ENCODE data around the gene CNOT6.

CNOT6 gene

GRCh38 chr5:180568914-180569313 lies 74.7 kb downstream of the CNOT6 start:
- DNase-seq (ENCODE audit: low read depth, low spot score) = no peak

DNA sequence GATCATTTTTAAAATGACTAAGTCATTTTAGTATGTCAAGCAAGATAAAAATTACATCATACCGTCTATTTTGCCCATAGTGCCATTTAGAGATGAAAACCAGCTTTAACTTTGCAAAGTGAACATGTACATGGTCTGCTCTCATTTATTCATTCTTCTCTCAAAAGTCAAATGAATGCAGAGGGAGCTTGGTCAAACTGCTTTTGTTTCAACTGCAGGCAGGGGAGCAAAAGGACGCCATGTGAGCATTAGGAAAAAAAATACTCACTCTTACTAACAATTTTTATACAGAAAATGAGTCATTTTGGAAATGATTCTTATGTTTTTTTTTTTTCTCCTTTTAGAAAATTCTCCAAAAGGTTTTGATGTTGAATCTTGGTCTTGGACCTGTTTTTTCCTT lies 81.4 kb downstream of the CNOT6 start:
- DNase-seq (ENCODE audit: low read depth, low spot score) = no peak

DNA sequence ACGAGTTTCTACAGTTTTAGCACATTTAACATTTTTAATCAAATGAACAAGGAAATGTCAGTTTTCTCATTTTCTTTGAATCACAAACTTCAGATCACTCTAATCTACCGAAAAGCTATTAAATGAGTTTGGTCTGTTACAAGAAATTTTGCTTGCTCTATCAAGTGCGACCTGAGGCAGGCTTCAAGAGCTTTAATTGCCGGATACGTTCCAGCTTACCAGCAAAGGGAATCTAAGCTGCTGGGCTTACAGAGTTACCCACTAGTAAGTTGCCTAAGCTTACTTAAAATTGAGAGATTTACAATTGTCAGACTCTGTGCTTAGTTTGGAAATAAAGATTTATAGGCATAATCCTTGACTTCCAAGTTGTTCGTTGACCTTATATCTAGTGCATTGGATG lies 86.5 kb downstream of the CNOT6 start:
- DNase-seq (ENCODE audit: low read depth, low spot score) = no peak

- no peak for DNase-seq (ENCODE audit: low read depth, low spot score)
These were observed 89.6 kb downstream of the CNOT6 start for GRCh38 chr5:180583738-180584137.

- no peak for DNase-seq (ENCODE audit: low read depth, low spot score)
These were observed 92.0 kb downstream of the CNOT6 start for GRCh38 chr5:180586204-180586603.

DNA sequence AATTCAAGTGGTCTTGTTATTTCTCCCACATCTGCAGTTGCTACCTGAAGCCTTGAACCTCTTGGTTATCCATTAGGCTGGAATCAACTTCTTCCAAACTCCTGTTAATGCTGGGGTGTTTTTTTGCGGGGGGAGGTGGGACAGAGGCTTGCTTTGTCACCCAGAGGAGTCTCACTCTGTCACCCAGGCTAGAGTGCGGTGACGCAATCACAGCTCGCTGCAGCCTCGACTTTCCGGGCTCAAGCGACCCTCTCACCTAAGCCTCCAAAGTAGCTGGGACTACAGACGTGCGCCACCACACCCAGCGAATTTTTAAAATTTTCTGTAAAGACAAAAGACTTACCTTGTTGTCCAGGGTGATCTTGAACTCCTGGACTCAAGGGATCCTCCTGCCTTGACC lies 92.7 kb downstream of the CNOT6 start:
- DNase-seq (ENCODE audit: low read depth, low spot score) = no peak

- no peak for DNase-seq (ENCODE audit: low read depth, low spot score)
These were observed 95.8 kb downstream of the CNOT6 start for GRCh38 chr5:180589771-180590542.

DNA sequence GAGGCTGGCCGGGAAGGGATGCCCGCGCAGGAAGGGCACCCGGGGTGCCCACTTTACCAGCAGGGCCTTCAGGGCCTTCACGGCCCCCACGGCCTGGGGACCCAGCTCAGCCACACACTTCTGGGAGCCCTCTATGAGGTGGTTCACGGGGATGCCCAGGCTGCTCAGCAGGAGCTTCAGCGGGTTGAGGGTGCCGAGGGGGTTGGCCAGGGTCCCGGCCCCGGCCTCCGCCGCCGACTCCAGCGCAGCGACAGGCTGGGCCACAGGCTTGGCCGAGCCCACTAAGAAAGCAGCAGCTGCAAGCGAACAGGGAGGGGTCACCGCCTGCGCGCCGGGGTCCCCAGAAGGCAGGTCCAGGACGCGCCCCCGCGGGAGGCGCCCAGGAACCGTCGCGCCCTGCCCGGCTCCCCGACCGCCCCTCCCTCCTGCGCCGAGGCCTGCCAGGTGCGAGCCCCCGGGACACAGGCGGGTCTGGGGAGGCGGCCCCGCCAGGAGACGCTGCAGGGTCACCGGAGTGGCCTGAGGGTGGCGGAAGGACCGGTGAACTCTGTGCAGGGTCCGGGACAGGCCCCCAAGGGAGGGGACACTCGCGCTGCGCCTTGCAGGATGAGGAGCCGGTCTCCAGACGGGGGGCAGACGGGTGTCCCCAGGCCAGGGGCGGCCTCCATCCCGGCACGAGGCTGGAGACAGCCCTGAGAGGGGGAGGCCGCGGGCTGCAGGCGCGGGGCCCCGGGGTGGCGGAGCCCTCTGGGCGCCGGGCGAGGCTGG lies 96.5 kb downstream of the CNOT6 start:
- DNase-seq (ENCODE audit: low read depth, low spot score) = no peak

DNA sequence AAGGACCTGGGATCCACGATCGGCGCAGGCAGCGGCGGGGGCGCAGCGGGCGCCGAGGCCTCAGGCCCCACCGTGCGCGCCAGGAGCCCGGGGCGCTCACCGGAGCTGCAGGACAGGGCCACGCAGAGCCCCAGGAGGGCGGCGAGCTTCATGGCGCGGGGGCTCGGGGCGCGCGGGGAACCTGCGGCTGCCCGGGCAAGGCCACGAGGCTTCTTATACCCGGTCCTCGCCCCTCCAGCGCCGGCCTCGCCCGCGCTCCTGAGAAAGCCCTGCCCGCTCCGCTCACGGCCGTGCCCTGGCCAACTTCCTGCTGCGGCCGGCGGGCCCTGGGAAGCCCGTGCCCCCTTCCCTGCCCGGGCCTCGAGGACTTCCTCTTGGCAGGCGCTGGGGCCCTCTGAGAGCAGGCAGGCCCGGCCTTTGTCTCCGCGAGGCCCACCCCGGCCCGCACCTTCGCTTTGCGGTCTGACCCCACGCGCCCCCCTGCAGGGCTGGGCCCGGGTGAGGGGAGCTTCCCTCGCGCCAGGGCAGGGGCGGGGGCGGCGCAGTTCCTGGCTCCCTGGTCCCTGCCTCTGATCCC lies 97.2 kb downstream of the CNOT6 start, which contains the start of gene SCGB3A1:
SCGB3A1 (minus strand) TSS at position 189 of the 577 bp plus-strand sequence; CDS start at position 152, 37 bp downstream.
- no peak for DNase-seq (ENCODE audit: low read depth, low spot score)

GRCh38 chr5:180592176-180592575 lies 98.0 kb downstream of the CNOT6 start:
- DNase-seq (ENCODE audit: low read depth, low spot score) = no peak

DNA sequence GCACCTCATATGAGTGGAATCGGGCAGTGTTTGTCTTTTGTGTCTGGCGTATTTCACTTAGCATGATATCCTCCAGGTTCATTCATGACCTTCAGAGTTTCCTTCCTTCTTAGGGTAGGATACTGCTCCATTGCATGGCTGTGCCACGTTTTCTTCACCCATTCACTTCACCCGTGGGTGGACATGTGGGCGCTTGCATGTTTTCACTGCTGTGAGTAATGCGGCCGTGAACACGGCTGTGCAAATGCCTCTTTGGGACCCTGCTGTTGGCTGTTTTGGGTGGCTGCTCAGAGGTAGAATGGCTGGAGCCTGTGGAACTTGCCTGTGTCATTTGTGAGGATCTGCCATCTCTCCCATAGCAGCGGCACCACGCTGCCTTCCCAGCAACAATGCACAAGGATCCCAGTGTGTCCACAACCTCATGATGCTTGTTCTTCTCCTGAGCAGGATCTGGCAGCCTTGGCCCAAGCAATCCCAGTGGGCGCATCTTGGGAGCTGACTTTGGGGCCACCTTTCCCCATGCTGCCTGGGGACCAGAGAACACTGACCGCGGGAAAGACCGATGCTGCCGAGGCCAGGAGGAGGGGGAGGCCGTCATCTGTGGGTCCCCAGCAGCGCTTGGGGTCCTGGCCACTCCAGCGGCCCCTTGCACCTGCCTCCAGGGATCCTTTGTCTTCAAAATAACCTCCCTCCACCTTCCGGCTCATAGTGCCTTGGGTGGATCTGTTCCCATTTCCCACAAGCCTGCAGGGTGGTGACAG lies 99.4 kb downstream of the CNOT6 start:
- no peak for DNase-seq (ENCODE audit: low read depth, low spot score)

DNA sequence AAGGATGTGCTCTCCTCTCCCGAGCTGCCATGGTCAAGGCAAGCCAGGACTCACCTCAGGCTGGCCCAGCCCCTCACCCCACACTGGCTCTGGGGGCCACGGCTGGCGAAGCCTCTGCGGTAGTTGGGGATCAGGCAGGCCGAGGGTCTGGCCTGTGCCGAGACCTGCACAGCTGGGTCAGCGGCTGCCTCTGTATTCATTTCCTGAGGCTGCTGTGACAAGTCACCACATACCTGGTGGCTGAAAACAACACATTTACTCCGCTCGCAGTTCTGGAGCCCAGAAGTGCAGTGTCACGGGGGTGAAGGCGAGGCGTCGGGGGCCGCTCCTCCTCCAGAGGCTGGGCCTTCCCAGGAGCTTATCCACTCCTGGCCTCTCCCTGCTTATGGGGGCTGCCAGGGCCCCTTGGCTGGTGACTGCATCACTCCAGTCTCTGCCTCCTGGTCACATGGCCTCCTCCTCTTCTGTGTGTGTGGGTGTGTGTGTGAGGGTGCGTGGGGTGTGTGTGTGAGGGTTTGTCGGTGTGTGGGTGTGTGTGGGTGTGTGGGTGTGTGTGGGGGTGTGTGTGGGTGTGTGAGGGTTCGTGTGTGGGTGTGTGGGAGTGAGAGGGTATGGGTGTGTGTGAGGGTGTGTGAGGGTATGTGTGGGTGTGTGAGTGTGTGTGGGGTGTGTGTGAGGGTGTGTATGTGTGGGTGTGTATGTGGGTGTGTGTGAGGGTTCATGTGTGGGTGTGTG lies 100.3 kb downstream of the CNOT6 start:
- DNase-seq (ENCODE audit: low read depth, low spot score) = no peak

- DNase-seq (ENCODE audit: low read depth, low spot score) = no peak
These were observed 100.8 kb downstream of the CNOT6 start for GRCh38 chr5:180595046-180595379.

DNA sequence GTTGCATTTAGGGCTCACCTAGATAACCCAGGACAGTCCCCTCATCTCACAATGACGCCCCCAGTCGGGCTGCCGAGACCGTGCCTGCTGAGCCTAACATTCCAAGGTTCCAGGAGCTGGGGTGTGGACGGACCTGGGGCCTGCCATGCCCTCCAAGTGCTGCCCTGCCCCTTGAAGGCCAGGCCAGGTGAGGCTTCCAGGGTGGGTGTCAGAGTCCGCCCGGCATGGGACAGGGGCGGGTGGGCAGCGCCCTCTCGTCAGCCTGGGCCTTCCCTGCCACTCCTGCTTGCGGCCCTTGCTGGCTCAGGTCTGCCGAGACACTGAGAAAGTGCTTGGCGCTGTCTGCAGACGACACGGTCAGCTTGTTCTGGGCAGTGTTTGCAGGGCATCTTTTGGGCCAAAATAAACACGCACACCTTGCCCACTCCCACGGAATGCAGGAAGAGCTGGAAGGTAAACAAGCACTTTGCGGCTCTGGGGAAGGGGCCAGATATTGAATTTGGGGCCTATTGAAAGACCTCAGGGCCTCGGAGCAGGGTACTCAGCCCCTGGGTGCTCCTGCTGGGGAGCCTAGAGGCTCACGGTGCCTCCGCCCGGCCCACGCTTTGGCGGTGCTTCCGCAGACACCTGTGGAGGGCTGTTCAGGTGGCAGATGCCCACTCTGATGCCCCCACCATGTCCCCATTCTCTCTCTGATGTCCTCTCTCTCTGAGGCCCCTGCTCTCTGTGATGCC lies 101.4 kb downstream of the CNOT6 start:
- no peak for DNase-seq (ENCODE audit: low read depth, low spot score)

DNA sequence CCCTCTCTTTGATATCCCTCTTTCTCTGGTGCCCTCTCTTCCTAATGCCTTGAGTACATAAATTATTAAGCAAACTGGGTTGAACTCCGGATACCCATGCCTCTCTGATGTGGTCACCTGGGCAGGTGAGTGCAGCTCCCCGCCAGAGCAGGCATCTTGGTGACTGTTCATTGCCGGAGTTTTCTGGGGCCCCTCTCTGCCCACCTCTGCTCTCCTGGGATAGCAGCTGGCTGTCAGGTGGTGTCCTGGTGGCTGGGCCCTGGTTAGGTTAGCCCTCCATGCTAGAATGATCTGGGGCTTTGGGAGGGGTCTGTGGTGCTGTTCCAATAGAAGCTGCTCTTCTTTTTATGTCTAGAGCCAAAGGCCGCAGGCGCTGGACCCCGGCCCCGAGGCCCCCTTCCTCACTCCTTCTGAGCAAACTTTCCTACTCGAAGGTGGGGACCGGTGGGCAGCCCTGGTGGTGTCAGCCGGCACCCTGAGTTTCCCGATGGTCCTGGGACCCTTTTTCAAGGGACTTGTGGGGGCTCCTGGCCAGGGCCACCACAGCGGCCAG lies 102.0 kb downstream of the CNOT6 start:
- no peak for DNase-seq (ENCODE audit: low read depth, low spot score)

GRCh38 chr5:180596668-180597231 lies 102.6 kb downstream of the CNOT6 start:
- no peak for DNase-seq (ENCODE audit: low read depth, low spot score)

DNA sequence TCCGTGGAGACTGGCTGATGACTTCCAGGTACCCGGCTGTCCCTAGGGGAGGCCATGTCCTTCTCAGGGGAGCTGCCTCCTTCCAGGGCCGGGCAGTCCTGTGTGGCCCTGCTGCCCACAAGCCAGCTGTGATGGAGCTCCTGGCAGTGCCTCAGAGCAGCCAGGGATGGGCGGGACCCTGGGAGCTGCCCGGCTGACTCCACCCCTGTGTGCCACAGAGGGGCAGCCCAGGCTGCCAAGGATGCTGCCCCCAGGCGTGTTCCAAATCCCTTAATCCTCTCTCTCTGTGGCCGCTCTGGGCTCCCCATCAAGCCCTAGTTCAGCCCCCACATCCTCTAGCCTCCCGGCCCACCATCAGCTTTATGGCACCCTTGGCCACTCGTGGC lies 104.1 kb downstream of the CNOT6 start:
- DNase-seq (ENCODE audit: low read depth, low spot score) = no peak

DNA sequence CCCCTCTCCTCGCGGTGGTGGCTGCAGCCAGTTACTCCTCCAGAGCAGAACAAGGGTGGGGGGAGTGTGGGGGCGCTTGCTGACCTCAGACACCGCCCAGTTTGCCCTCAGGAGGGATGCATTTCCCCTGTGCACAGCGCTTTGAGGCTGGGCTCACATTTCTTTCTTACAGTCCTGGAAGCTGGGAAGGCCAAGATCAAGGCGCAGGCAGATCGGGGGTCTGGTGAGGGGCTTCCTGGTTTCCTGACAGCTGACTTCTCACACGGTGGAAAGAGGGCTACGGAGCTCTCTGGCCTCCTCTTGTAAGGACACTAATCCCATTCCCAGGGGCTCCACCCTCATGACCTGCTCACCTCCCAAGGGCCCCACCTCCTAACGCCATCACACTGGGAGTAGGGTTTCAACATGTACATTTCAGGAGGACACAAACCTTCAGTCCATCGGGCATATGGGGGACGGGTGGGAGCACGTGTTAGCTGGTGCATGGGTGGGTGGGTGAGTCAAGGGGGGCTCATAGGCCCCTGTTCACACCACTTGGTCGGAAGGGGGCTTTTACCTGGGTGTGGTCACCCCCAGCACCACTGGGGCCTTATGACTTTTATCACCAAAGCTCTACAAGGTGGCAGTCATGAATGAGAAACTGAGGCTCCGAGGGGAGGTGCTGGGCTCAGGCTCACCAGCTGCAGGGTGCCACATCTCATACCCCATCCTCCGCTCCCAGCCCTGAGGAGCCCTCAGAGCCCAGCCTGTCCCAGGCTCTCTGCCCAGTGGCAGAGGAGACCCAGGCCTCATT lies 104.8 kb downstream of the CNOT6 start:
- DNase-seq (ENCODE audit: low read depth, low spot score) = no peak

GRCh38 chr5:180599590-180599914 lies 105.4 kb downstream of the CNOT6 start:
- DNase-seq (ENCODE audit: low read depth, low spot score) = no peak

Data from brain pericyte (primary cell).